ENCODE results near the gene FAM219A. TPM values are rescaled to one million over a fixed set of nuclear protein-coding genes. Genes with fewer than 3 reads are reported as not detected.

The FAM219A gene
- total and polyA plus RNA-seq, 7 donors: 3.0 to 10.2 (median 7.9) TPM

DNA sequence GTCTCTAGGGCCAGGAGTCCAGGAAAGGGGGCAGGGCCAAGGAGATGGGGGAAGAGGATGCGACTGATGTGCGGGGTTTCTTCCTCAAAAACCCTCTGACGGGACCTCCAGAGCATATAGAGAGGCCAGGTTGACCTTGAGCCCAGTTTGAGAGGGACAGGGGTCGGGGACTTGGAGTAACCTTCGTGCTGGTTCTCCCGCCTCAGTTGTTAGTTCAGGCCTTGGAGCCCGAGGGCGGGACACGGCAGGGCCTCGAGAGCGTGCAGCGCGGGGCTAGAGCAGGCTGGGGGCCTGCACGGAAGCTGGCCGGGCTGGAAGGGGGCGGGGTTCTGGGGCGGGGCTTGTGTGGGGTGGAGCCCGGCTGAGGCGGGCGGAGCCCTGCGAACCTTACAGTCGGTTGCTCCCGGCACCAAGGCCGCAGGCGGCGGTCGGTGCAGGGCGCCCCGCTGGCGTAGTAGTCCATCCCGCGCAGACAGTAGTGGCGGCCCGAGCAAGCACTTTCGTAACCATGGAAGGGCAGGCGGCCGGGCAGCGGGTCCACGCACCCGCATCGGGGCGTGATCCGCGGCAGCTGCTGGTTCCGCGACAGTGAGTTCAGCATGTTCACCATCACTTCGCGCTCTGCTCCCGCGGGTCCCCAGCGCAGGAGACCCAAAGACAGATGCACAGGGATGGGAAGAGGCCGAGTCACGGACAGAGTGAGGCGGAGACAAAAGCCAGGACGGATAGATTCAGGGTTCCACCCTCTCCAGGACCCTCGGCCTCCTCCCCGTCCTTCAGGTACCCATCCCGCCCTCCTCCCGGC, 77.7 kb downstream of the FAM219A start:
- Histone ChIP-seq H3K27me3 (no peaks in the 10 kb centered on the region), H3K36me3 (no peaks in the 10 kb centered on the region), H3K4me3 (peak overlapping the region; percentile 35 to 56 (median 53)), H3K4me1 (peaks cover 0 to 44% (median 38%) of the 10 kb centered on the region in 4 donors), H3K27ac (peak overlapping the region; percentile 65 to 92 (median 82)), H3K9me3 (no peaks in the 10 kb centered on the region)
- DNase-seq: peak; percentile 89
- TF ChIP-seq POLR2AphosphoS5 (IDR thresholded peaks at IDR 0.05): peak; percentile 86 to 93 (median 87)
- peak; percentile 74 to 82 for TF ChIP-seq POLR2A (IDR thresholded peaks at IDR 0.05)
- TF ChIP-seq, protein P1, sequence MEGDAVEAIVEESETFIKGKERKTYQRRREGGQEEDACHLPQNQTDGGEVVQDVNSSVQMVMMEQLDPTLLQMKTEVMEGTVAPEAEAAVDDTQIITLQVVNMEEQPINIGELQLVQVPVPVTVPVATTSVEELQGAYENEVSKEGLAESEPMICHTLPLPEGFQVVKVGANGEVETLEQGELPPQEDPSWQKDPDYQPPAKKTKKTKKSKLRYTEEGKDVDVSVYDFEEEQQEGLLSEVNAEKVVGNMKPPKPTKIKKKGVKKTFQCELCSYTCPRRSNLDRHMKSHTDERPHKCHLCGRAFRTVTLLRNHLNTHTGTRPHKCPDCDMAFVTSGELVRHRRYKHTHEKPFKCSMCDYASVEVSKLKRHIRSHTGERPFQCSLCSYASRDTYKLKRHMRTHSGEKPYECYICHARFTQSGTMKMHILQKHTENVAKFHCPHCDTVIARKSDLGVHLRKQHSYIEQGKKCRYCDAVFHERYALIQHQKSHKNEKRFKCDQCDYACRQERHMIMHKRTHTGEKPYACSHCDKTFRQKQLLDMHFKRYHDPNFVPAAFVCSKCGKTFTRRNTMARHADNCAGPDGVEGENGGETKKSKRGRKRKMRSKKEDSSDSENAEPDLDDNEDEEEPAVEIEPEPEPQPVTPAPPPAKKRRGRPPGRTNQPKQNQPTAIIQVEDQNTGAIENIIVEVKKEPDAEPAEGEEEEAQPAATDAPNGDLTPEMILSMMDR (IDR thresholded peaks at IDR 0.05): no peak
- 2 to 3% methylated on average over 59 of the region's 59 CpGs for WGBS, 2 donors
- intact Hi-C loops (cut with DNase I): loop anchor here (2.0 kb wide), 2 partner anchors 202 to 254 kb away; partner anchors contain the start of genes DCAF12 and UBAP1

GRCh38 chr9:34380034-34380510, 78.3 kb downstream of the FAM219A start:
- H3K4me3 ChIP-seq: peak overlapping the region in 3 of 4 donors; percentile 25 to 56 (median 53)
- WGBS, 2 donors: 32 to 61% methylated on average over 24 of the region's 24 CpGs

GRCh38 chr9:34379334-34380033, 78.9 kb downstream of the FAM219A start:
- DNase-seq: peak; percentile 94
- 5 to 11% methylated on average over 35 of the region's 35 CpGs for WGBS, 2 donors
- intact Hi-C loops (cut with DNase I): loop anchor here (1.0 to 10.0 kb wide), 6 partner anchors 48 to 565 kb away; partner anchors contain the start of genes DCAF12, DNAI1, FAM219A and UBAP1
- Histone ChIP-seq H3K27ac (peak overlapping the region; percentile 65 to 92 (median 82)), H3K4me3 (peak overlapping the region; percentile 3 to 56 (median 39)), H3K4me1 (peaks cover 0 to 54% (median 45%) of the 10 kb centered on the region in 4 donors), H3K27me3 (no peaks in the 10 kb centered on the region), H3K36me3 (no peaks in the 10 kb centered on the region), H3K9me3 (no peaks in the 10 kb centered on the region)
- peak in 3 of 4 donors; percentile 23 to 39 (median 29) for TF ChIP-seq POLR2AphosphoS5 (IDR thresholded peaks at IDR 0.05)
- TF ChIP-seq, protein P1 (IDR thresholded peaks at IDR 0.05): peak; percentile 98 to 100 (median 98)
- TF ChIP-seq POLR2A (IDR thresholded peaks at IDR 0.05): no peak

More at GRCh38 chr9:34380034-34380510, 78.3 kb downstream of the FAM219A start:
- DNase-seq: no peak
- intact Hi-C loops (cut with DNase I): loop anchor here (2.0 kb wide), 2 partner anchors 201 to 253 kb away; partner anchors contain the start of genes DCAF12 and UBAP1
- H3K36me3 ChIP-seq: no peaks in the 10 kb centered on the region
- H3K9me3 ChIP-seq: no peaks in the 10 kb centered on the region
- no peaks in the 10 kb centered on the region for H3K27me3 ChIP-seq
- TF ChIP-seq EP300 (IDR thresholded peaks at IDR 0.05): no peak
- TF ChIP-seq POLR2A (IDR thresholded peaks at IDR 0.05): no peak
- no peak for TF ChIP-seq POLR2AphosphoS5 (IDR thresholded peaks at IDR 0.05)
- TF ChIP-seq, protein P1 (IDR thresholded peaks at IDR 0.05): no peak
- peaks cover 0 to 50% (median 43%) of the 10 kb centered on the region in 4 donors for H3K4me1 ChIP-seq
- H3K27ac ChIP-seq: peak overlapping the region; percentile 65 to 92 (median 82)

GRCh38 chr9:34378376-34379060, 79.9 kb downstream of the FAM219A start:
- H3K4me3 ChIP-seq: no peak overlapping the region
- no peaks in the 10 kb centered on the region for H3K9me3 ChIP-seq
- TF ChIP-seq POLR2A (IDR thresholded peaks at IDR 0.05): no peak
- TF ChIP-seq EP300 (IDR thresholded peaks at IDR 0.05): no peak
- TF ChIP-seq, protein P1 (IDR thresholded peaks at IDR 0.05): no peak
- no peak for TF ChIP-seq POLR2AphosphoS5 (IDR thresholded peaks at IDR 0.05)
- 93 to 95% methylated on average over 3 of the region's 3 CpGs for WGBS, 2 donors
- peak overlapping the region in 3 of 4 donors; percentile 88 to 92 (median 92) for H3K27ac ChIP-seq
- no peaks in the 10 kb centered on the region for H3K36me3 ChIP-seq
- H3K4me1 ChIP-seq: peaks cover 0 to 59% (median 48%) of the 10 kb centered on the region in 4 donors
- no peaks in the 10 kb centered on the region for H3K27me3 ChIP-seq
- no peak for DNase-seq
- intact Hi-C loops (cut with DNase I): loop anchor here (1.0 to 10.0 kb wide), 4 partner anchors 47 to 564 kb away; partner anchors contain the start of genes DNAI1, FAM219A and UBE2R2
